Measurements from ENCODE around the gene TMEM132D.

GRCh38 chr12:129651951-129652350, 251.9 kb downstream of the TMEM132D start:
- no peak for TF ChIP-seq POLR2AphosphoS5 (IDR thresholded peaks at IDR 0.05)
- TF ChIP-seq, protein P1, sequence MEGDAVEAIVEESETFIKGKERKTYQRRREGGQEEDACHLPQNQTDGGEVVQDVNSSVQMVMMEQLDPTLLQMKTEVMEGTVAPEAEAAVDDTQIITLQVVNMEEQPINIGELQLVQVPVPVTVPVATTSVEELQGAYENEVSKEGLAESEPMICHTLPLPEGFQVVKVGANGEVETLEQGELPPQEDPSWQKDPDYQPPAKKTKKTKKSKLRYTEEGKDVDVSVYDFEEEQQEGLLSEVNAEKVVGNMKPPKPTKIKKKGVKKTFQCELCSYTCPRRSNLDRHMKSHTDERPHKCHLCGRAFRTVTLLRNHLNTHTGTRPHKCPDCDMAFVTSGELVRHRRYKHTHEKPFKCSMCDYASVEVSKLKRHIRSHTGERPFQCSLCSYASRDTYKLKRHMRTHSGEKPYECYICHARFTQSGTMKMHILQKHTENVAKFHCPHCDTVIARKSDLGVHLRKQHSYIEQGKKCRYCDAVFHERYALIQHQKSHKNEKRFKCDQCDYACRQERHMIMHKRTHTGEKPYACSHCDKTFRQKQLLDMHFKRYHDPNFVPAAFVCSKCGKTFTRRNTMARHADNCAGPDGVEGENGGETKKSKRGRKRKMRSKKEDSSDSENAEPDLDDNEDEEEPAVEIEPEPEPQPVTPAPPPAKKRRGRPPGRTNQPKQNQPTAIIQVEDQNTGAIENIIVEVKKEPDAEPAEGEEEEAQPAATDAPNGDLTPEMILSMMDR (IDR thresholded peaks at IDR 0.05) = no peak
